GM12892 (cell line): ENCODE results near the gene TRIM8.

Experiments
- POLR2AphosphoS5 ChIP-seq: IDR thresholded peaks from 2 replicates; pipeline ENCODE4 v1.6.1; 2011; ENCODE audit warnings: low read depth, low read length, control low read depth
- TAF1 ChIP-seq: IDR thresholded peaks from 2 replicates; pipeline ENCODE4 v1.6.1; 2011; ENCODE audit warnings: low read depth, mild to moderate bottlenecking, control low read depth, low read length, borderline replicate concordance

GRCh38 chr10:102701796-102702195 is 57.5 kb downstream of the TRIM8 start:
- no peak for TF ChIP-seq POLR2AphosphoS5
- TF ChIP-seq TAF1: no peak
